HuH-7.5 (cell line): ENCODE results near the gene LST1.

Experiments used
- DNase-seq: peaks from one replicate; pipeline ENCODE4 v3.0.0; 2011; ENCODE audit warnings: low spot score

LST1 gene

DNA sequence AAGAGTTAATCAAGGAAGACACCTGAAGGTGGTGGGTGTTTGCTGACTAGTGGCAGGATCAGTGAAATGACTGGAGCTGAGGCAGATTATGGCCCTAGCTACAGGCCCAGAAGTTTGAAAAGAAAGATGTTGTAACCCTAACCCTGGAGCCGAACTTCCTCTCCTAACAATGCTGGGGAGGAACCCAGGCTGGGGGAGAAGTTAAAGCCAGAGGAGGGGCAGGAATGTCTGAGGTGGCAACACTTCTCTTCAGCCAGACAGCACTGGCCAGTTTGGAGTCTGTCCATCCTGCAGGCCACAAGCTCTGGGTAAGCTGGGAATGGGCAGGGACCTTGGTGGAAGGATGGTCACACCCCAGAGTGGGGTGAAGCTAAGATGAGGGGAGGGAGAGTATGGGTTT lies at the start of gene LST1:
Gene LST1, plus strand, starts transcription at position 270 of the 400 bp plus-strand sequence. CDS start 1,023 bp downstream, outside the sequence.
- no peak for DNase-seq

DNA sequence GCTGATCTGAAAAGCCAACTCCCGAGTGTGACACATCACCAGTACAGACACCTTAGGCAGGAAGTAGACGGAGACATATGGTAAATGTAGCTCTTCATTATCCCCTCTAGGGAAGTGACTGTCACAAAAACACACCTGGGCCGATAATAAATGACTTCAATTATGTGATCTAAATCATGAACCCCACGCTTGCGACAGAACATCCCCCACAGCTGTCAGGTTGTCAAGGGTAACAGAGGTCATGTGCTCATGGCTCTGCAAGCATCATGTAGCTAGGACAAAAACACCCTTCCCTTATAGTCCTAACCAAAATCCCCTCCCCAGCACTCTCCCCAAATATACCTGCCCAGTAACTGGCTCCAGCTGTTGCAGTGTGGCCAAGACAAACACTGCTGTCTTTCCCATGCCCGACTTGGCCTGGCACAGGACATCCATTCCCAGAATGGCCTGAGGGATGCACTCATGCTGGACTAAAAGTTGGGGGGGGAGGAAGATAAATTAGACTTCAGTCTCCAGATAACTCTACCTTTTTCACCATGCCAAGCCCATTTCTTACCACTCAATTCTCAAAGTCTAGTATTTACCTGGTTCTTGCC lies 47.2 kb upstream of the LST1 start:
- no peak for DNase-seq

DNA sequence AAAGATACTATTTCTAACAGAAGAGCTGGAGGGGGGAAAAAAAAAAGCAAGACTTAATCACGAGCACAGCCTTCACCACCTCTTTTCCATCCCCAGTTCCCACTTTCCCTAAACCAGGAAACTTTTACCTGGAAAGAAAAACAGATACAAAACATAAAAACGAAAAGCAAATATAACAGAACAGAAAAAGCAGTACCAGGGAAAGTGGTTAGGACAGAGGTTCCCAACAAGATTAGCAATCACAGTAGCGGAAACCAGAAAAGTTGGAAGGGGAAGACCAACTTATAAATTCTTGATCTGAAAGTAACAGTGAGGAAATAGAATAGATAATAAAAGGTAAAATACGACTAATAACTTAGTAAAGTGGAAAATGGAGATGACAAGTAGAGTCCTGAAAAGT lies 45.4 kb upstream of the LST1 start:
- no peak for DNase-seq

DNA sequence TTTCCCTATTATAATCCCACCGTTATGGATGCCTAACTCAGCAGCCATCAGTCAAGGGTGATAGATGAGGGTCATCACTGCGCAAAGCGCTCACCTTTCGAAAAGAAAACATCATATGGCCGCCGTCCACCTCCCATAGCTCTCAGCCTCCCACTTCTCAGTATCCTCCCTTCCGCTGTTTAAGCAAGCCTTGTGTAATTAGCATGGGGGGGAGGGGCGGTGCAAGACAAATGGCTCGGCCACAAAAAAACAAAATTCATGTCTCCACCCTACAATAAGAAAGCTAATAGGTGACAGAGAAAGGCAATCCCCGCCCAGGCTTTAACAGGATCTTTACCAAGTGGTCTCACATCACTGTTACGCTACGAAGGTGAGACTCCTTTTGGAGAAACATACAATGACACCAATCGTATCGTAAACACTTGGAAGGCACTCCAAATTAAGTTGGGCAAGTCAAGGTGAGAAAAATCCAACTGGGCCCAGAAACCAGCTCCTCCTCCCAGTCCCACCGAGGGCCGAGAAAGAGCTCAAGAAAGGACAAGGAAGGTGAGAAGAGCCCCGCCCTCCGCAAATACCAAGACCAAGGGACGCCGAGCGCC lies 44.9 kb upstream of the LST1 start:
- DNase-seq = peak; percentile 38

DNA sequence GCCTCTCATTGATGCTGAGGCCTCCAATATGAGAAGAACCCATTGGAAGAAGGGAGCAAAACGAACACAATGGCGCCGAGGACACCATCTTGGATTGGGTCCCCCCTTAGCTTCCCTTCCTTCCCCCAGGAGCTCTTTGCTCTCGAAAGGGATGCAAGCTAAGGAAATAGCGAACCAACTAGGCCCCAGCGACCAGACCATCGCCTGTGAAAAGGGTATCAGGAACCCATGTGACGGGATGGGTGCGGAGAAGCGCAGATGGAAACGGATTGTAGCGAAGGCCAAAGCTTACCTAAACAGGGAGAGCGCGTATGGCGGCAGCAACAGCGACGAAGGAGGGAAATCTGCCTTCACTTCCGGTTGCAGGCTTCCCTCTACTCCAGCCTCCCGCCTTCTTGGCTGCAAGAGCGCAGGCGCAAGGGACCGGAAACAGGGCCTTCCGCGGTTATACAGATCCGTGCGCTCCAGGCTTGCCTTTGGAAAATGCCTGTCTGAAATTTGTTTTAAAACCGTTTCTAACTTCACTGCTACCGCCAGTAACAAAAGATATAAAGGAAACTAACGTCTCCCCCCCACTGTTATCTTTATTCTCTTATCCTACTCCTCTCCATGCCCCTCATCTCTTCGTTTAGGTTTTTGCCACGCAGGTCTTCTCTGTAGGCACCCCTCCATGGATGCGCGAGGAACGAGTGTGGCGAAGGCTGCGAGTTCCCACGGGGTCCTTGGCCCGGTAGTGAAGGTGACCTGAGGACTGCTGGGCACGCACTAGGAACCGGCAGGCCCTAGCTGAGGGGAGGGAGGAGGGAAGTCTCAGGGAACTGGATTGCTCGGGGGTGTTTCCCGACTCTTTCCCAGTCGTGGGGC lies 44.2 kb upstream of the LST1 start, which contains the start of gene DDX39B:
Gene DDX39B, minus strand, starts transcription at position 346 of the 864 bp plus-strand sequence. CDS start 1,471 bp downstream, outside the sequence.
- DNase-seq = peak; percentile 69

DNA sequence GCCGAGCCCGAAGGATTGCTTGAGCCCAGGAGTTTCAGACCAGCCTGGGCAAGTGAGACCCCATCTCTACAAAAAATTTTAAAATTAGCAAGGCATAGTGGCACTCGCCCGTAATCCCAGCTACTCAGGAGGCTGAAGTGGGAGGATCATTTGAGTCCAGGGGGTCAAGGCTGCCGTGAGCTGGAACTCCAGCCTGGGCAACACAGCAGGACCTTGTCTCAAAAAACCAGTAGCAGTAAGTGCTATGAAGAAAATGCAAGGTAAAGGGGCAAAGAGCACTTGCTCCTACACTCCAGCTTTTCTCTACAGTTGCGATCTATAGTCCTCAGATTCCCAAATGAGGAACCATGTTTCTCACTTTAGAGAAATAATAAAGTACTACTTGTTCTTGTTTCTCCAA lies 42.4 kb upstream of the LST1 start:
- DNase-seq = no peak

DNA sequence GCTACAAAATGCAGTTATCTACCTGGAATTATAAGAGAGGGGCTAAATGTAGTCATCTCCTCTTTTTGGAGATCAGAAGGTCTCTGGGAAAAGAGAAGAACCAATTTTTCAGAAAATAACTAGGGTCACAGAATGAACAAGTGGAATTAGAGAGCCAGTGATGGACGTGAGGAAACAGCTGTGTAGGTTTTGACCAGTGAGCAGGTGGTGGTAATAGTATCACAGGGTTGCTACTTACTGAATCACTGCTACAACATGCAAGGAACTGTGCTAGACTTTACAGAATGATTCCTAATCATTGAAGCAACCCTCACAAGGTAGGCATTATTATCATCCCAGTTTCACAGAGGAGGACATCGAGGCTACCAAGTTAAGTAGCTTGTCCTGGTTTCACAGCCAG lies 41.4 kb upstream of the LST1 start:
- DNase-seq = no peak

DNA sequence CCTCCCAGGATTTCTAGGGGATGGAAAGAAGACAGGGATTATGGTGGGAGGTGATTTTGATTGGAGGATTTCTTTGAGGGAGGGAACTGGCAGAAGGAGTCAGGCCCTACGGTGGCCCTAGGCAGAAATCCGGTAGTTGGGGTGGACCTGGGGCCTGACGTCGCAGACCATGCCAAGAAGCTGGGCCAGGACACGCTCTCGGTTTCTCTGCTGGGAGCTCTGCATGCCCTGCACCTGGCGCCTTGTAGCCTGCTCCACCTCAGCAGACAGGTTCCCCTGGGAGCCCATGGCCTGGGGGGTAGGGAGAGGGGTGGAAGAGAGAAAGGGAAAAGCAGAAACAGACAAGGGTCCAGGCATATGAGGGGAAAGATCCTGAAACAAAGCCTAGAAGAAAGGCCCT lies 40.8 kb upstream of the LST1 start:
- no peak for DNase-seq

DNA sequence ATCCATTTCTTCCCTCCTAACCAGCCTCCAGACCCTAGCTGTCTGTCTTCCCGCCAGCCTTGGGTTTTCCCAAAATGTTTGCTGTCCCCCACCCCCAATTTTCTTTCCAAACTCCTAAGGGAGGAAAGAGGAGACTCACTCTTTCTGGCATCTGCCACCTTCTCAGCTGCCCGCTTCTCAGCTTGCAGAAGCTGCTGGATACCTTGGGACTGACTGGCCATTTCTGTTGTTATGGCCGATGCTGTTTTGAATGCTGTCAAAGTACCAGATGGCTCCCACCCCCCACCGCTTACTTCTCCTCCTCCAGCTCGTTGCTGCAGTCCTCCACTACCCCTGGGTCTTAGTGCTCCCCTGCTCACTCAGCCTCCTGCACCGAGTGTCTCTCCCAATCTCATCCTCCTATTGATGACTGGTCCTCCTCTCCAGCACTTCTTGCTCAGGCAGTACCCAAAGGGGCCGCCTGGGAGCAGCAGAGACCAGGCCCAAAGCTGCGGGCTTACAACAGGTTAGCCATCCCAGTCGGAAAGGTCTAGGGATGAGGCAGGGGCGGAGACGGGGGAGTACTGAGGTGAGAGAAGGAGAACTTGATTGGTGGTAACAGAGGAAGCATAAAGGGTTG lies 39.6 kb upstream of the LST1 start, which contains the start of gene ATP6V1G2:
Gene ATP6V1G2, minus strand, starts transcription at position 270 of the 619 bp plus-strand sequence. Its CDS starts 49 bp downstream, at position 221.
- peak; percentile 46 for DNase-seq

DNA sequence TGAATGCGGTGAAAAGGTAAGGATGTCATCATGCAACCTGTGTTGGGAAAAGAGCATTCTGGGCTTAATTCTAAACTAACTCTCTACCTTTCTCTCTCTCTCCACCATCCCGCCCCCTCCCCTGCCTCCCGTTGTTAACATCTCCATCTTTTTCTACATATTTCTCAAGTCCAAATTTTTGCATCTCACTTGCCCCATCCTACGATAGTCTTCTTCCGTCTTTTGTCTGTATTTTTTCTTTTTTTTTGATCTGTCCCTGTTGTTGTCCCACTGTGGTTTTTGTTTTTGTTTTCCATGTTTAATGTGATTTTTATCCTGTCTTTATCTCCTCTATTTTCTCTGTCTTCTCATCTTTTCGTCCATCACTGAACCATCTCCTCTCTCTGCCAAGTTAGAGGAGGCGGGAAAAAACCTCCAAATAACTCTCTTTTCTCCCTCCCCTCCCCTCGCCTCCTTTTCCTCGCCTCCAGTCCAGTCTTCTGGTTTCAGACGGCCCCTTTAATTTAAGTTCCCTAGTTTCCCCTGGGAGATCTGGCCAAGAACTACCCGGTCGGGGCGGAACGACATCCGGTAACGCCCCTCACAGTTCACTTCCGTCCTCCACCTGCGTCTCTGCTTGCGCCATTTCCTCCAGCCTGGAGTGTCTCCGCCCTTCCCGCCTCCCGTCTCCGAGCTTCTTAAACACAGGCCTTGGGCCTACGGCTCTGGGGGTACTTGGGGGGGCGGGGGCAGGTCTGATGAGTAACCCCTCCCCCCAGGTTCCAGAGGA lies 38.9 kb upstream of the LST1 start, which contains the start of gene NFKBIL1:
Gene NFKBIL1, plus strand, starts transcription at position 651 of the 769 bp plus-strand sequence. Its CDS starts 87 bp downstream, at position 738.
- DNase-seq = peak; percentile 71

DNA sequence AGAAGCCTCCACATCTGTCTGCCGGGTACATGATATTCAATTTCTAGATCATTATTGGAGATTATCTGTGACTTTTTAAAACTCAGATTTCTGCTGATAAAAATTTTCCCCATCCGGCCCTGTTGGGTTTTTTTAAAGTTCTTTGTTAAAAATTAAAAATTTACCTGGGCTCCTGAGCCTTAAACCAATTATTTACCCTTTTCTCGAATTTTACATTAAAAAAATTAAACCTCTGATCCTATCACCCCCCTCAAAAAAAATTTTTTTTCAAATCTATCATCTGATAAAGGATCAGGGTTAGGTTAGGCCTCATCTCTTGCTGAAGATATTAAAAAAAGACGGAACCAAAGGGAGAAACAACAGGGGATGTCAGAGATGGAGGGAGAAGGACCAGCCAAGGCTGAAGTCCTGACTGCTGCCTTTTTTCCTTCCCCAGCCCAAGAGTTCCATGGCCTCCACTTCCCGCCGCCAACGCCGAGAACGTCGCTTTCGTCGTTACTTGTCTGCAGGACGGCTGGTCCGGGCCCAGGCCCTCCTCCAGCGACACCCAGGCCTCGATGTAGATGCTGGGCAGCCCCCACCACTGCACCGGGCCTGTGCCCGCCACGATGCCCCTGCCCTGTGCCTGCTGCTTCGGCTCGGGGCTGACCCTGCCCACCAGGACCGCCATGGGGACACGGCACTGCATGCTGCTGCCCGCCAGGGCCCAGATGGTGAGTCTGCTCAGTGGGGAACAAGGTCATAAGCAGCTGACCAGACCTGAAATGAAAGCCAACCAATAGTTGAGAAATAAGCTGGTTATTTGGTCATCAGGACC lies 38.1 kb upstream of the LST1 start:
- DNase-seq = no peak

DNA sequence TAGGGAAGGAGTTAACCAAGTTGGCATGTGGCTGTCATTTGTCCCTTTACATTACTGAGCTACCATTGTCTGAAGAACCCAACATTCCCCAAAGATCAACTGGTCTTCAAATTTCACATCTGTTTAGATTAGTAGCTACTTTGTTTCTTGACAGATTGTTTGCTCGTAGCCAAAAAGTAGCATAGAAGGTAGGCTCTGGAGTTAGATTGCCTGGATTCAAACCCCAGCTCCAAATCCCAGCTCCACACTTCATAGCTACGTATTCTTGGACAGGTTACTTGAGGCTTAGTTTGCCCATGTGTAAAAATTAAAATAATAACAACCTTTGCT lies 37.6 kb upstream of the LST1 start:
- no peak for DNase-seq

DNA sequence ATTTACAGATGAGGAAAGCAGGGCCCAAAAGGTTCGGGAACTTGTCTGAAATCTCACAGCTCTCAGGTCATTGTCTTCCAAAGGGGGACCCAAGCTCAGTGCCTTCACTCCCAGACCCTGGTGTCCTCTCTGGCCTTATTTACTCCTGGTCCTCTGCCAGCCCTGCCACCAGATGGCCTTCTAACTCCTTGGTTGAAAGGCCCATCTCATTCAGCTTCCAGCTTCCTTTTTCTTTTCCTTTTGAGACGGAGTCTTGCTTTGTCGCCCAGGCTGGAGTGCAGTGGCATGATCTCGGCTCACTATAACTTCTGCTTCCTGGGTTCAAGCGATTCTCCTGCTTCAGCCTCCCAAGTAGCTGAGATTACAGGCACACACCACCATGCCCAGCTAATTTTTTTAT lies 34.7 kb upstream of the LST1 start:
- peak; percentile 30 for DNase-seq

DNA sequence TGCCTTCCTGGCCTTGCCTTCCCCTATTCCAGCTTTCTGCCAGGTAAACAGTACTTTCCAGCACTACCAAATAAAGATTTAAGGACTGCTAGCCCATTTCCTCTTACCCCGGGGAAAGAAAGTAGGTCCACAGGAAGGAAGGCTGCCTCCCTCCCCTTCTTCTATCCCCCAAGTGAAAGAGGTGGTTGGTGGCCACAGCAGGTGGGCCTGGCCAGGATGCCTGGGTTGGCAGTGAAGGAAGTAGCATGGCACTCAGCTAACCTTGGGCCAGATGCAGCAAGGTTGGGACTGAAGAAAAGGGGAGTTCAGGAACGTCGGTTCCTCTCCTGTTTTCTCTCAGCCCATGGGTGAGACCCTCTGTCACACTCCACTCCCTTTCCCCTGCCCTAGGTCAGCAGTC lies 29.8 kb upstream of the LST1 start:
- DNase-seq = no peak

DNA sequence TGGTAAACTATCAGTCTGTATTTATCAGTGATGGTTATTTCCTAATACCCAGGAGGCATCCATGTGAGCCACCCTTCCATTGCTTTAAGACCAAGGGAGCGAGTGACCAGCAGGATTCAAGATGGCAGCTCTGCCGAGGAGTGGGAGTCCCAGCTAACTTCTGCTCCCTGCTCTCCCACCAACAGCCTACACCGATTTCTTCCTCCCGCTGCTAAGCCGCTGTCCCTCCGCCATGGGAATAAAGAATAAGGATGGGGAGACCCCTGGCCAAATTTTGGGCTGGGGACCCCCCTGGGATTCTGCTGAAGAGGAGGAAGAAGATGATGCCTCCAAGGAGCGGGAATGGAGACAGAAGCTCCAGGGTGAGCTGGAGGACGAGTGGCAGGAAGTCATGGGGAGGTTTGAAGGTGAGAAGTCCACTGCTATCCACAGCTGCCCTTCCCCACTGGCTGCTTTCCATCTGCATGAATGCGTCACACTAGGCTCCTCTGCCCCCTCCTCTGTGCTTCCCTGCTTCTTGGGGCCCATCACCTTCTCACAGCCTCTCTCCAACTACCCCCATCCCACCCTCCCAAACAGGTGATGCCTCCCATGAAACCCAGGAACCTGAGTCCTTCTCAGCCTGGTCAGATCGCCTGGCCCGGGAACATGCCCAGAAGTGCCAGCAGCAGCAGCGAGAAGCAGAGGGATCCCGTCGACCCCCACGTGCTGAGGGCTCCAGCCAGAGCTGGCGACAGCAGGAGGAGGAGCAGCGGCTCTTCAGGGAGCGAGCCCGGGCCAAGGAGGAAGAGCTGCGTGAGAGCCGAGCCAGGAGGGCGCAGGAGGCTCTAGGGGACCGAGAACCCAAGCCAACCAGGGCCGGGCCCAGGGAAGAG lies 28.4 kb upstream of the LST1 start:
- DNase-seq = no peak

DNA sequence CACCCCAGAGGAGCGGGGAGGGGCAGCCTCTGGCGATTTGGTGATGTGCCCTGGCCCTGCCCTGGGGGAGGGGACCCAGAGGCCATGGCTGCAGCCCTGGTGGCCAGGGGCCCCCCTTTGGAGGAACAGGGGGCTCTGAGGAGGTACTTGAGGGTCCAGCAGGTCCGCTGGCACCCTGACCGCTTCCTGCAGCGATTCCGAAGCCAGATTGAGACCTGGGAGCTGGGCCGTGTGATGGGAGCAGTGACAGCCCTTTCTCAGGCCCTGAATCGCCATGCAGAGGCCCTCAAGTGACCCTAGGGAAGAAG lies 27.8 kb upstream of the LST1 start:
- no peak for DNase-seq

DNA sequence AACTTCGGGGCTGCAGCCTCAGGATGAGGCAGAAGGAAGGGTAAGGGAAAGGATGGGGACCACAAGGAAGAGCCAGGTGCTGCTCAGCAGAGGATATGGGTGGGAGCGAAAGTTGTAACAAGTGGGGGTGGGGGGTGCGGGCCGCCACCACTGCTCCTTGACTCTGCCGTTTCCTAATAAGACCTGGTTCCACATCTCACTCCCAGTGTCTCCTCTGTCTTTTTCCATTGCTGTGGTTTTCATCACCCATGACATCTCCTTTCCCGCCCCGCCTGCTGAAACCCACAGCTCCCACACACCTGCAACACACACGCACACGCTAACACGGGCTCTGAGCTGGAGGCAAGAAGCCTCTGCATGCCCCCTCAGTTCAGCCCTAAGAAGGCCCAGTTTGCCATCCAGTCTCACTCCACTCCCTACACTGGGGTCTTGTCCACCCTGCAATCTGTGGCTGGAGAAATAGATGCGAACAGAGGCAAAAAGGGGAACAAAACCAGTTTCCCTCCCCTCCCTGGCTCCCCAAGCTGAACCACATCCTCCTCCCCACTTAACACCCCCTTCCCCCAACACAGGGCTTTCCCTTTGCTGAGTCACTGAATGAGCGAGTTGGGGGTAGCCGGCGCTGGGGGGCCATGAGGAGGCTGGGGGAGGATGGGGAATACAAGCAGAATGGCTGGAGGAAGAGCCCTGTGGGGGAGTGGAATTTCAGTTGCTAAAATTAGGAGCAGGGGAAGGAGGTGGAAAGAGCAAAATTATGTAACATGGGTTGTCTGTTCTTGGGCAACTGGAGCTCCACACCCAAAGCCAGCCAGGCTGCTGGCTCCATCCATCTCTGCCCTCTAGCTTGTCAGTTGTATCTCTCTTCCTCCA lies 27.2 kb upstream of the LST1 start:
- no peak for DNase-seq

DNA sequence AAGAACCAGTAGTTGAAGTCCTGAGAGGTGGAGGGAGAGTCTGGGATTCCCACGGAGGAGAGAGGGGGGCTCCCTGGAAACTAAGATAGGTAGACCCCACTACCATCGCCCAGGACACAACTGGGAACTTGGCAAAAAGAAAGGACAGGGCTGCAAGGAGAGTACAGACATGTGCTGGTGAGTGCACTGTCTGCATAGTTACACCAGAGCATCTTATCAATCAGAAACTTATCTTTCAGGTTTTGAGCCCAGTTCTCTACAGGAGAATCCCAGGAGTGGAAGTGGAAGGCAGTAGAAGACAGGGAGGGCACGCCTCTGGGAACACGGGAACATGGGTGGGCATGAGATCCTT lies 26.5 kb upstream of the LST1 start:
- DNase-seq = no peak
